Liver (tissue), 9 donors: ENCODE results near the gene ESD. TPM values are rescaled to one million over a fixed set of nuclear protein-coding genes. Genes with fewer than 3 reads are reported as not detected.

Source experiments
- DNase-seq: peaks from one replicate; pipeline ENCODE4 v3.0.0-alpha.2; 2017; ENCODE audit warnings: low spot score
- H3K27ac ChIP-seq, 2 donors: one replicate each; pipeline ENCODE4 v1.7.0; 2013; ENCODE audit warnings: inconsistent platforms in 2 of 2, low read length in 2 of 2, control low read depth in 1 of 2, low read depth in 1 of 2, mild to moderate bottlenecking in 1 of 2
- H3K27me3 ChIP-seq, 4 donors: one replicate each; pipeline versions ENCODE4 v1.6.1 to v1.7.0; 2013; ENCODE audit warnings: low read length in 3 of 4, inconsistent platforms in 1 of 4, mild to moderate bottlenecking in 1 of 4, moderate library complexity in 1 of 4; ENCODE audit not compliant: control insufficient read depth in 4 of 4, insufficient read depth in 4 of 4
- H3K36me3 ChIP-seq, 4 donors: one replicate each; pipeline versions ENCODE4 v1.6.1 to v1.7.0; 2013; ENCODE audit warnings: low read length in 3 of 4, mild to moderate bottlenecking in 3 of 4, low read depth in 1 of 4, moderate library complexity in 1 of 4; ENCODE audit not compliant: control insufficient read depth in 4 of 4, insufficient read depth in 3 of 4
- H3K4me1 ChIP-seq, 4 donors: one replicate each; pipeline versions ENCODE4 v1.6.1 to v1.7.0; 2013; ENCODE audit warnings: low read length in 3 of 4, mild to moderate bottlenecking in 3 of 4, moderate library complexity in 1 of 4; ENCODE audit not compliant: control insufficient read depth in 4 of 4, insufficient read depth in 4 of 4
- H3K4me3 ChIP-seq, 3 donors: one replicate each; pipeline versions ENCODE4 v1.6.1 to v1.7.0; 2013; ENCODE audit warnings: low read length in 3 of 3, control low read depth in 1 of 3, low read depth in 1 of 3, mild to moderate bottlenecking in 1 of 3
- H3K9ac ChIP-seq, 2 donors: one replicate each; pipeline ENCODE4 v1.7.0; 2013; ENCODE audit warnings: low read length in 2 of 2, mild to moderate bottlenecking in 2 of 2, moderate library complexity in 2 of 2, control low read depth in 1 of 2, low read depth in 1 of 2
- H3K9me3 ChIP-seq, 4 donors: one replicate each; pipeline versions ENCODE4 v1.6.1 to v1.7.0; 2013; ENCODE audit warnings: low read length in 3 of 4; ENCODE audit not compliant: control insufficient read depth in 4 of 4
- EGR1 ChIP-seq, 2 donors: IDR thresholded peaks; 2 replicates each; pipeline ENCODE4 v1.6.1; 2016 to 2018; ENCODE audit warnings: antibody characterized with exemption in 2 of 2, low read depth in 2 of 2
- FOXA1 ChIP-seq: IDR thresholded peaks from 2 replicates; pipeline ENCODE4 v1.6.1; 2016; ENCODE audit warnings: antibody characterized with exemption
- FOXA2 ChIP-seq: IDR thresholded peaks from 2 replicates; pipeline ENCODE4 v1.6.1; 2016; ENCODE audit warnings: antibody characterized with exemption
- GABPA ChIP-seq, 2 donors: IDR thresholded peaks in 1 of 2; conservative IDR thresholded peaks in 1 of 2; 2 replicates each; pipeline ENCODE4 v1.6.1; 2016; ENCODE audit warnings: antibody characterized with exemption in 2 of 2, mild to moderate bottlenecking in 1 of 2, moderate library complexity in 1 of 2
- HNF4A ChIP-seq, 2 donors: conservative IDR thresholded peaks; 2 replicates each; pipeline ENCODE4 v1.6.1; 2016; ENCODE audit warnings: antibody characterized with exemption in 2 of 2, mild to moderate bottlenecking in 2 of 2
- HNF4G ChIP-seq: IDR thresholded peaks from 2 replicates; pipeline ENCODE4 v1.6.1; 2016; ENCODE audit warnings: antibody characterized with exemption
- JUND ChIP-seq, 2 donors: IDR thresholded peaks; 2 replicates each; pipeline ENCODE4 v1.6.1; 2016; ENCODE audit warnings: antibody characterized with exemption in 2 of 2
- NR2F2 ChIP-seq: IDR thresholded peaks from 2 replicates; pipeline ENCODE4 v1.6.1; 2016; ENCODE audit warnings: antibody characterized with exemption
- RAD21 ChIP-seq, 2 donors: IDR thresholded peaks; 2 replicates each; pipeline ENCODE4 v1.6.1; 2016; ENCODE audit warnings: antibody characterized with exemption in 2 of 2, mild to moderate bottlenecking in 2 of 2
- RXRA ChIP-seq, 2 donors: IDR thresholded peaks; 2 replicates each; pipeline ENCODE4 v1.6.1; 2017 to 2018; ENCODE audit warnings: antibody characterized with exemption in 2 of 2, mild to moderate bottlenecking in 1 of 2
- SP1 ChIP-seq: IDR thresholded peaks from 2 replicates; pipeline ENCODE4 v1.6.1; 2018; ENCODE audit warnings: antibody characterized with exemption, mild to moderate bottlenecking
- TAF1 ChIP-seq: conservative IDR thresholded peaks from 2 replicates; pipeline ENCODE4 v1.6.1; 2016; ENCODE audit warnings: antibody characterized with exemption, mild to moderate bottlenecking
- YY1 ChIP-seq: IDR thresholded peaks from 2 replicates; pipeline ENCODE4 v1.6.1; 2016; ENCODE audit warnings: antibody characterized with exemption, mild to moderate bottlenecking
- WGBS: extraction: QIAGEN DNeasy Blood & Tissue Kit; methylation state at CpG from one replicate; pipeline ENCODE4 v1.1.7; 2013; 5-methylcytosine and 5-hydroxymethylcytosine counted together
- polyA plus RNA-seq, 2 donors: library from polyadenylated mRNA; stranded (reverse) in 1 of 2; unstranded in 1 of 2; fragments of 200-250 nt in 1 of 2; fragments of >200 nt in 1 of 2; fragmentation: Nextera tagmentation in 1 of 2; extraction: Ambion mirVana in 1 of 2; gene quantifications; one replicate each; pipeline versions ENCODE4 v1.2.1 to v1.2.3, GENCODE V29; 2013 to 2015
- total RNA-seq, 2 donors: library from RNA; depleted of rRNA; stranded (reverse); fragments of >200 nt; gene quantifications; one replicate each; pipeline ENCODE4 v1.2.3, GENCODE V29; 2014
- TF ChIP-seq, protein P1 (sequence below): IDR thresholded peaks from 2 replicates; pipeline ENCODE4 v1.6.1; 2016; ENCODE audit warnings: antibody characterized with exemption, mild to moderate bottlenecking
- TF ChIP-seq, protein P2 (sequence below): IDR thresholded peaks from 2 replicates; pipeline ENCODE4 v1.6.1; 2016; ENCODE audit warnings: antibody characterized with exemption
- TF ChIP-seq, protein P3 (sequence below): IDR thresholded peaks from 2 replicates; pipeline ENCODE4 v1.6.1; 2016; ENCODE audit warnings: antibody characterized with exemption
- TF ChIP-seq, protein P4 (sequence below): fragments of 150-350 bp; IDR thresholded peaks from 2 replicates; pipeline ENCODE4 v1.5.1; 2017; ENCODE audit warnings: improper control_type of control experiment, low read depth, low read length; ENCODE audit not compliant: missing input control
- TF ChIP-seq, protein P5 (sequence below): IDR thresholded peaks from 2 replicates; pipeline ENCODE4 v1.6.1; 2016; ENCODE audit warnings: antibody characterized with exemption
- donor health status: healthy.
- donor health status: healthy.
- donor health status: healthy.
- donor health status: healthy.
- donor health status: healthy.

ESD gene
- total and polyA plus RNA-seq, 4 donors: 63.3 to 146 (median 72.0) TPM

DNA sequence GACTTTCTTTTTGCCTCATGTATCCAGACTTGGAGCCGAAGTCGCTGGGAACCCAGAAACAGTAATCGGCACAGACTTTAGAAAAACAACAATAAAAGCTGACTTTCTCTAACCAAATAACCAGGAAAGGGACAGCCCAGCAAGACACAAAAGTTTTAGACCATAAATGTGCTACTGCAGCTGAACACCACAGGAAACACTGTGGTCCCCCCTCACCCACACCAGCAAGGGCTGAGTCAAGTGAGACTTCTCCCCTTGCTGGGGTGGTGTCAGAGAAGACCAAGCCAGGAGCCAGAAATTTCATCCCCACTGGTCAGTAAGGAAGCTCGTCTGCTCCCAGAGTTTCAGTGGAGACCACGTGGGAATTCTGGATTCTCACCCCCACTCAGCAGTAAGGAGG lies 70.6 kb downstream of the ESD start:
- Histone ChIP-seq H3K9me3 (no peaks in the 10 kb centered on the region), H3K27me3 (no peaks in the 10 kb centered on the region), H3K4me1 (no peaks in the 10 kb centered on the region), H3K36me3 (peaks cover 5 to 42% (median 30%) of the 10 kb centered on the region in 4 donors), H3K27ac (no peak overlapping the region), H3K9ac (no peak overlapping the region), H3K4me3 (no peak overlapping the region)
- 94% methylated on average over 5 of the region's 5 CpGs for WGBS
- TF ChIP-seq NR2F2 (no peak), HNF4A (conservative IDR thresholded peaks at IDR 0.05) (no peak), RXRA (IDR thresholded peaks at IDR 0.05) (no peak), HNF4G (no peak), FOXA1 (no peak), EGR1 (IDR thresholded peaks at IDR 0.05; ENCODE audit: low read depth in 2 of 2) (no peak), SP1 (no peak), GABPA (IDR thresholded peaks at IDR 0.05 in 1 of 2, conservative IDR thresholded peaks at IDR 0.05 in 1 of 2) (no peak), RAD21 (IDR thresholded peaks at IDR 0.05) (no peak), JUND (IDR thresholded peaks at IDR 0.05) (no peak), FOXA2 (no peak), YY1 (no peak), TAF1 (no peak)
- TF ChIP-seq, protein P1, sequence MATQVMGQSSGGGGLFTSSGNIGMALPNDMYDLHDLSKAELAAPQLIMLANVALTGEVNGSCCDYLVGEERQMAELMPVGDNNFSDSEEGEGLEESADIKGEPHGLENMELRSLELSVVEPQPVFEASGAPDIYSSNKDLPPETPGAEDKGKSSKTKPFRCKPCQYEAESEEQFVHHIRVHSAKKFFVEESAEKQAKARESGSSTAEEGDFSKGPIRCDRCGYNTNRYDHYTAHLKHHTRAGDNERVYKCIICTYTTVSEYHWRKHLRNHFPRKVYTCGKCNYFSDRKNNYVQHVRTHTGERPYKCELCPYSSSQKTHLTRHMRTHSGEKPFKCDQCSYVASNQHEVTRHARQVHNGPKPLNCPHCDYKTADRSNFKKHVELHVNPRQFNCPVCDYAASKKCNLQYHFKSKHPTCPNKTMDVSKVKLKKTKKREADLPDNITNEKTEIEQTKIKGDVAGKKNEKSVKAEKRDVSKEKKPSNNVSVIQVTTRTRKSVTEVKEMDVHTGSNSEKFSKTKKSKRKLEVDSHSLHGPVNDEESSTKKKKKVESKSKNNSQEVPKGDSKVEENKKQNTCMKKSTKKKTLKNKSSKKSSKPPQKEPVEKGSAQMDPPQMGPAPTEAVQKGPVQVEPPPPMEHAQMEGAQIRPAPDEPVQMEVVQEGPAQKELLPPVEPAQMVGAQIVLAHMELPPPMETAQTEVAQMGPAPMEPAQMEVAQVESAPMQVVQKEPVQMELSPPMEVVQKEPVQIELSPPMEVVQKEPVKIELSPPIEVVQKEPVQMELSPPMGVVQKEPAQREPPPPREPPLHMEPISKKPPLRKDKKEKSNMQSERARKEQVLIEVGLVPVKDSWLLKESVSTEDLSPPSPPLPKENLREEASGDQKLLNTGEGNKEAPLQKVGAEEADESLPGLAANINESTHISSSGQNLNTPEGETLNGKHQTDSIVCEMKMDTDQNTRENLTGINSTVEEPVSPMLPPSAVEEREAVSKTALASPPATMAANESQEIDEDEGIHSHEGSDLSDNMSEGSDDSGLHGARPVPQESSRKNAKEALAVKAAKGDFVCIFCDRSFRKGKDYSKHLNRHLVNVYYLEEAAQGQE: no peak
- TF ChIP-seq, protein P2, sequence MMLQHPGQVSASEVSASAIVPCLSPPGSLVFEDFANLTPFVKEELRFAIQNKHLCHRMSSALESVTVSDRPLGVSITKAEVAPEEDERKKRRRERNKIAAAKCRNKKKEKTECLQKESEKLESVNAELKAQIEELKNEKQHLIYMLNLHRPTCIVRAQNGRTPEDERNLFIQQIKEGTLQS: no peak
- TF ChIP-seq, protein P3, sequence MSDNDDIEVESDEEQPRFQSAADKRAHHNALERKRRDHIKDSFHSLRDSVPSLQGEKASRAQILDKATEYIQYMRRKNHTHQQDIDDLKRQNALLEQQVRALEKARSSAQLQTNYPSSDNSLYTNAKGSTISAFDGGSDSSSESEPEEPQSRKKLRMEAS: no peak
- TF ChIP-seq, protein P4, sequence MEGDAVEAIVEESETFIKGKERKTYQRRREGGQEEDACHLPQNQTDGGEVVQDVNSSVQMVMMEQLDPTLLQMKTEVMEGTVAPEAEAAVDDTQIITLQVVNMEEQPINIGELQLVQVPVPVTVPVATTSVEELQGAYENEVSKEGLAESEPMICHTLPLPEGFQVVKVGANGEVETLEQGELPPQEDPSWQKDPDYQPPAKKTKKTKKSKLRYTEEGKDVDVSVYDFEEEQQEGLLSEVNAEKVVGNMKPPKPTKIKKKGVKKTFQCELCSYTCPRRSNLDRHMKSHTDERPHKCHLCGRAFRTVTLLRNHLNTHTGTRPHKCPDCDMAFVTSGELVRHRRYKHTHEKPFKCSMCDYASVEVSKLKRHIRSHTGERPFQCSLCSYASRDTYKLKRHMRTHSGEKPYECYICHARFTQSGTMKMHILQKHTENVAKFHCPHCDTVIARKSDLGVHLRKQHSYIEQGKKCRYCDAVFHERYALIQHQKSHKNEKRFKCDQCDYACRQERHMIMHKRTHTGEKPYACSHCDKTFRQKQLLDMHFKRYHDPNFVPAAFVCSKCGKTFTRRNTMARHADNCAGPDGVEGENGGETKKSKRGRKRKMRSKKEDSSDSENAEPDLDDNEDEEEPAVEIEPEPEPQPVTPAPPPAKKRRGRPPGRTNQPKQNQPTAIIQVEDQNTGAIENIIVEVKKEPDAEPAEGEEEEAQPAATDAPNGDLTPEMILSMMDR: no peak
- TF ChIP-seq, protein P5, sequence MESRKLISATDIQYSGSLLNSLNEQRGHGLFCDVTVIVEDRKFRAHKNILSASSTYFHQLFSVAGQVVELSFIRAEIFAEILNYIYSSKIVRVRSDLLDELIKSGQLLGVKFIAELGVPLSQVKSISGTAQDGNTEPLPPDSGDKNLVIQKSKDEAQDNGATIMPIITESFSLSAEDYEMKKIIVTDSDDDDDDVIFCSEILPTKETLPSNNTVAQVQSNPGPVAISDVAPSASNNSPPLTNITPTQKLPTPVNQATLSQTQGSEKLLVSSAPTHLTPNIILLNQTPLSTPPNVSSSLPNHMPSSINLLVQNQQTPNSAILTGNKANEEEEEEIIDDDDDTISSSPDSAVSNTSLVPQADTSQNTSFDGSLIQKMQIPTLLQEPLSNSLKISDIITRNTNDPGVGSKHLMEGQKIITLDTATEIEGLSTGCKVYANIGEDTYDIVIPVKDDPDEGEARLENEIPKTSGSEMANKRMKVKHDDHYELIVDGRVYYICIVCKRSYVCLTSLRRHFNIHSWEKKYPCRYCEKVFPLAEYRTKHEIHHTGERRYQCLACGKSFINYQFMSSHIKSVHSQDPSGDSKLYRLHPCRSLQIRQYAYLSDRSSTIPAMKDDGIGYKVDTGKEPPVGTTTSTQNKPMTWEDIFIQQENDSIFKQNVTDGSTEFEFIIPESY: no peak
- DNase-seq: no peak

Other genes starting within 250 kb of the ESD start
- gene LRCH1, start 244.0 kb downstream of the ESD start, total RNA-seq: 1 to 10 TPM; 4.2 to 6.6 TPM
- gene LRCH1, start 244.0 kb downstream of the ESD start, polyA plus RNA-seq: 1 to 10 TPM; 2.6 TPM
- under 1 TPM; under 0.01 to 0.19 TPM for gene HTR2A, start 99.9 kb upstream of the ESD start, total RNA-seq
- gene HTR2A, start 99.9 kb upstream of the ESD start, polyA plus RNA-seq: under 1 TPM in 1 of 2 donors, not detected in 1; 0.19 TPM